Purkinje cell (primary cell): ENCODE data around the gene ZNF350. TPM values are rescaled to one million over a fixed set of nuclear protein-coding genes. Genes with fewer than 3 reads are reported as not detected.

Experiments
- polyA plus RNA-seq: library from polyadenylated mRNA; unstranded; fragments of >200 nt; fragmentation: Nextera tagmentation; gene quantifications from 2 replicates; pipeline ENCODE4 v1.2.1, GENCODE V29; 2014

ZNF350 gene
- polyA plus RNA-seq: 3.0 and 21.1 TPM in 2 replicates

GRCh38 chr19:51986309-51987291 lies at the start of gene ZNF350:
Gene ZNF350 (minus strand): TSS chr19:51986840. CDS start chr19:51974360, 12,480 bp downstream.

GRCh38 chr19:52028027-52028779 lies 41.6 kb upstream of the ZNF350 start, which contains the start of gene ZNF614:
Gene ZNF614 (minus strand): TSS chr19:52028379. CDS start chr19:52025745, 2,634 bp downstream.

GRCh38 chr19:52007806-52008557 lies 21.3 kb upstream of the ZNF350 start, which contains the start of gene ZNF615:
Gene ZNF615 (minus strand): TSS chr19:52008211. CDS start chr19:52003711, 4,500 bp downstream.

GRCh38 chr19:51926784-51927741 lies 59.6 kb downstream of the ZNF350 start, which contains the start of gene ZNF613:
Gene ZNF613 (plus strand): TSS chr19:51927472. CDS start chr19:51936221, 8,749 bp downstream.

Other genes starting within 250 kb of the ZNF350 start
- gene FPR1, start 235.0 kb downstream of the ZNF350 start, polyA plus RNA-seq: not detected in 2 replicates
- gene FPR2, start 225.7 kb downstream of the ZNF350 start, polyA plus RNA-seq: not detected in 2 replicates
- not detected in 2 replicates for gene FPR3, start 191.7 kb downstream of the ZNF350 start, polyA plus RNA-seq
- gene ZNF577, start 98.9 kb downstream of the ZNF350 start, polyA plus RNA-seq: 17.7 and 35.9 TPM in 2 replicates
- 5.5 and 5.6 TPM in 2 replicates for gene ZNF649, start 81.8 kb downstream of the ZNF350 start, polyA plus RNA-seq
- 5.2 and 6.9 TPM in 2 replicates for gene ZNF613, start 59.4 kb downstream of the ZNF350 start, polyA plus RNA-seq
- gene ZNF615, start 21.4 kb upstream of the ZNF350 start, polyA plus RNA-seq: 7.7 and 9.0 TPM in 2 replicates
- 1.5 and 5.6 TPM in 2 replicates for gene ZNF614, start 41.5 kb upstream of the ZNF350 start, polyA plus RNA-seq
- gene ZNF432, start 62.0 kb upstream of the ZNF350 start, polyA plus RNA-seq: 2.0 and 2.8 TPM in 2 replicates
- gene ZNF841, start 108.9 kb upstream of the ZNF350 start, polyA plus RNA-seq: 6.1 and 9.7 TPM in 2 replicates
- gene ZNF616, start 153.1 kb upstream of the ZNF350 start, polyA plus RNA-seq: 3.1 and 8.1 TPM in 2 replicates
- 12.4 and 18.1 TPM in 2 replicates for gene ZNF836, start 184.8 kb upstream of the ZNF350 start, polyA plus RNA-seq
- gene PPP2R1A, start 203.2 kb upstream of the ZNF350 start, polyA plus RNA-seq: 326 and 447 TPM in 2 replicates